Measurements from ENCODE around the gene RNGTT.

Gene RNGTT

GRCh38 chr6:88619951-88620350 lies 343.5 kb downstream of the RNGTT start:
- Histone ChIP-seq H3K9me3 (ENCODE audit: severe bottlenecking) (no peaks in the 10 kb centered on the region), H3K27me3 (ENCODE audit: insufficient read depth, low read depth, severe bottlenecking) (no peaks in the 10 kb centered on the region), H3K36me3 (no peaks in the 10 kb centered on the region), H3K27ac (no peak overlapping the region), H3K4me3 (ENCODE audit: low read depth, low read length) (no peak overlapping the region)
- no peak for DNase-seq
- TF ChIP-seq CTCF (IDR thresholded peaks at IDR 0.05; ENCODE audit: low read depth, low read length): no peak

DNA sequence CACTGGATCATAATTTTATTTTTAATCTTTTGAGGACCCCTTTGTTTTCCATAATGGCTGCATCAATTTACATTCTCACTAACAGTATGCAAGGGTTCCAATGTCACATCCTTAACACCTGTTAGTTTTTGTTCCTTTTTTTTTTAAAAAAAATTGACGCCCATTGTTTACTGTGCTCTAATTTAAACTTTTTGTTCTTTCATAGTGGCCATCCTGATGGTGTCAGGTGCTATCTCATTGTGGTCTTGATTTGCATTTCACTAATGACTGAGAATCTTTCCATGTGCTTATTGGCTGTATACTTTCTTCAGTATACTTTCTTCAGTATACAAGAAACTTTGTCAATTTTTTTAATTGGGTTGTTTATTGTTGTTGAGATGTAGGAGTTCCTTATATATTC lies 347.0 kb downstream of the RNGTT start:
- no peak for TF ChIP-seq CTCF (IDR thresholded peaks at IDR 0.05; ENCODE audit: low read depth, low read length)

GRCh38 chr6:88614316-88614877 lies 349.0 kb downstream of the RNGTT start:
- Histone ChIP-seq H3K36me3 (no peaks in the 10 kb centered on the region), H3K27ac (no peak overlapping the region), H3K9me3 (ENCODE audit: severe bottlenecking) (no peaks in the 10 kb centered on the region), H3K4me3 (ENCODE audit: low read depth, low read length) (no peak overlapping the region), H3K27me3 (ENCODE audit: insufficient read depth, low read depth, severe bottlenecking) (no peaks in the 10 kb centered on the region)
- DNase-seq: no peak
- TF ChIP-seq CTCF (IDR thresholded peaks at IDR 0.05; ENCODE audit: low read depth, low read length): no peak

More for the DNA sequence above, 347.0 kb downstream of the RNGTT start:
- H3K27me3 ChIP-seq (ENCODE audit: insufficient read depth, low read depth, severe bottlenecking): no peaks in the 10 kb centered on the region
- no peaks in the 10 kb centered on the region for H3K36me3 ChIP-seq
- DNase-seq: no peak
- no peak overlapping the region for H3K27ac ChIP-seq
- H3K9me3 ChIP-seq (ENCODE audit: severe bottlenecking): no peaks in the 10 kb centered on the region
- H3K4me3 ChIP-seq (ENCODE audit: low read depth, low read length): no peak overlapping the region

- no peaks in the 10 kb centered on the region for H3K36me3 ChIP-seq
- no peak for TF ChIP-seq CTCF (IDR thresholded peaks at IDR 0.05; ENCODE audit: low read depth, low read length)
- DNase-seq: no peak
- no peaks in the 10 kb centered on the region for H3K9me3 ChIP-seq (ENCODE audit: severe bottlenecking)
- H3K27me3 ChIP-seq (ENCODE audit: insufficient read depth, low read depth, severe bottlenecking): no peaks in the 10 kb centered on the region
- H3K4me3 ChIP-seq (ENCODE audit: low read depth, low read length): no peak overlapping the region
- H3K27ac ChIP-seq: no peak overlapping the region
These were observed 350.8 kb downstream of the RNGTT start for GRCh38 chr6:88612631-88613030.

- no peak overlapping the region for H3K4me3 ChIP-seq (ENCODE audit: low read depth, low read length)
- H3K9me3 ChIP-seq (ENCODE audit: severe bottlenecking): no peaks in the 10 kb centered on the region
- no peaks in the 10 kb centered on the region for H3K36me3 ChIP-seq
- no peak for DNase-seq
- no peak for TF ChIP-seq CTCF (IDR thresholded peaks at IDR 0.05; ENCODE audit: low read depth, low read length)
- no peak overlapping the region for H3K27ac ChIP-seq
- H3K27me3 ChIP-seq (ENCODE audit: insufficient read depth, low read depth, severe bottlenecking): no peaks in the 10 kb centered on the region
These were observed 351.7 kb downstream of the RNGTT start for GRCh38 chr6:88611721-88612120.

DNA sequence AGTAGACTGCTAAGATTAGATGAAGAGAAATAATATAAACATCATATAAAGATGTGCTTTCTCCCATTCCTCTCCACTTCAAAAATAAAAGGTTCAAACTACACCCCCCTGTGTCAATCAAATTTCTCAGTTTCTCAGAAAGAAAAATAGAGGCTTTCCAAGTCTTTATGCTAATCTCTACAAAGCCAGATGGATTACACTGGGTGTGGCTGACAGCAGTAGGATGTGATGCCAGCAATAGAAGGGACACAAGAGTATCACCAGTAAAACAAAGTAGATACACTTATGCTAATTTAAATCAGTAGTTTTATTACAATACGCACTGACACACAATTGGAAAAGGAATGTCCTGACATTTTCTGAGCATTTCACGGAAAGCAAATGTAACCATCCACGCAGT lies 353.4 kb downstream of the RNGTT start:
- Histone ChIP-seq H3K27me3 (ENCODE audit: insufficient read depth, low read depth, severe bottlenecking) (no peaks in the 10 kb centered on the region), H3K27ac (no peak overlapping the region), H3K36me3 (no peaks in the 10 kb centered on the region), H3K4me3 (ENCODE audit: low read depth, low read length) (no peak overlapping the region), H3K9me3 (ENCODE audit: severe bottlenecking) (no peaks in the 10 kb centered on the region)
- no peak for TF ChIP-seq CTCF (IDR thresholded peaks at IDR 0.05; ENCODE audit: low read depth, low read length)
- DNase-seq: no peak

Data from WERI-Rb-1 (cell line).